Thyroid gland (tissue), 4 donors: ENCODE results near the gene ACOX3. TPM values are rescaled to one million over a fixed set of nuclear protein-coding genes. Genes with fewer than 3 reads are reported as not detected.
A peak's percentile ranks its signal among the peaks of the same experiment; 100 is the strongest.

Experiments used
- DNase-seq, 2 donors: peaks; one replicate each; pipeline ENCODE4 v3.0.0-alpha.2; 2019
- H3K27ac ChIP-seq, 3 donors: fragments of 200-600 bp; sonication (generic); 1 replicate in 2 of 3; 2 replicates in 1 of 3; pipeline ENCODE4 v1.5.1; 2016 to 2019; ENCODE audit warnings: mild to moderate bottlenecking in 1 of 3, moderate library complexity in 1 of 3
- H3K27me3 ChIP-seq: fragments of 200-600 bp; sonication (generic); one replicate; pipeline ENCODE4 v1.5.1; 2019
- H3K36me3 ChIP-seq, 2 donors: fragments of 200-600 bp; sonication (generic); one replicate each; pipeline ENCODE4 v1.5.1; 2016 to 2019
- H3K4me1 ChIP-seq, 2 donors: fragments of 200-600 bp; sonication (generic); one replicate each; pipeline ENCODE4 v1.5.1; 2017 to 2019
- H3K4me3 ChIP-seq, 3 donors: fragments of 200-600 bp; sonication (generic); replicated peaks in 1 of 3; 1 replicate in 2 of 3; 2 replicates in 1 of 3; pipeline ENCODE4 v1.5.1; 2016; ENCODE audit warnings: mild to moderate bottlenecking in 1 of 3
- H3K9me3 ChIP-seq: fragments of 200-600 bp; sonication (generic); one replicate; pipeline ENCODE4 v1.5.1; 2017
- POLR2A ChIP-seq, 2 donors: fragments of 450-650 bp; IDR thresholded peaks; one replicate each; pipeline ENCODE4 v1.6.1; 2017; ENCODE audit warnings: antibody characterized with exemption in 2 of 2, mild to moderate bottlenecking in 2 of 2, moderate library complexity in 1 of 2
- WGBS, 2 donors: methylation state at CpG; one replicate each; pipeline ENCODE4 v1.1.5; 2017; 5-methylcytosine and 5-hydroxymethylcytosine counted together
- intact Hi-C: fragments of 100-400 bp; cut with DNase I; formaldehyde crosslinking; loops from one replicate; pipeline ENCODE4 v1.15.1; 2023
- total RNA-seq, 4 donors: library from RNA; depleted of rRNA; stranded (reverse); fragments of >200 nt; gene quantifications; one replicate each; pipeline ENCODE4 v1.2.3, GENCODE V29; 2016
- TF ChIP-seq, protein P1 (sequence below), 6 experiments: fragments of 200-600 bp in 3 of 6; fragments of 450-650 bp in 3 of 6; sonication (generic) in 3 of 6; IDR thresholded peaks; one replicate each; pipeline ENCODE4 v1.5.1; 2016 to 2019; ENCODE audit warnings: antibody characterized with exemption in 6 of 6, mild to moderate bottlenecking in 2 of 6, inconsistent platforms in 1 of 6, moderate library complexity in 1 of 6

Gene ACOX3
- total RNA-seq, 4 donors from 2014 or later = 28.2 to 61.8 (median 47.7) TPM

DNA sequence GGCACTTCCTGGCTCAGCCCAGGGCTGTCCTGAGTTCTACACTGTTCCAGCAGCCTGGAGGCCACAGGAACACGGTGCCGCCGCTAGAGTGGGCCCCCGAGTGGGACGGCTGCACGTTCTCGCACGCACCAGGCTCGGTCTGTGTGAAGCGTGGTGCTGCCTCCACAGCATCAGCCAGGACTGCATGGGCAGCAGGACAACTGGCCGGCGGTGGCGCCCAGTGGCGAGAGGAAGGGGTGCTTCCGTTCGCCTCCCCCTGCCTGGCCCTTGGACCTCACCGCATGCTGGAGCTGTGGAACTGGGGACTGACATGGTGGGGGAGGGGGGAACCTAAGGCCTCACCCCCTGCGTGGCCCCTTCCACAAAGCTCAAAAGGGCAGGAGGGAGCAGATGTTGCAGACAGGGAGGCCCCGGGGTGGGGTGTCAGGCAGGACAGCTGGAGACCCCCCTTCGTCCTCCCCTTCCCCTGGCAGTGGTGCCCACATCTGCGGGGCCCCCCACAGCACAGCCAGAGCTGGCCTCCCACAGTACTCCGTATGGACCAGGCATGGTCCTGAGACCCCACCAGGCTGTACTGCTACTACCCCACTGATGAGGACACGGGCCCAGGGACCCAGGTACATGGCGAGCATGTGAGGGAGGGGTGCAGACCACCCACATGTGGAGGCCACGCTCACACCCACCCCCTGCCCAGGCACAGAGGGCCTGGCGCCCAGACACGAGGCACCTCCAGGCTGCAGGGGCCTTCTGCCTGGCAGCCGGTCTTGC, 58.5 kb downstream of the ACOX3 start:
- H3K27ac ChIP-seq = peak overlapping the region in 1 of 3 donors; percentile 43
- H3K36me3 ChIP-seq = peaks cover 5 to 7% of the 10 kb centered on the region in 2 donors
- no peak overlapping the region for H3K4me3 ChIP-seq
- intact Hi-C loops = no loop called here
- no peak for DNase-seq
- no peaks in the 10 kb centered on the region for H3K27me3 ChIP-seq
- peaks cover 13 to 15% of the 10 kb centered on the region in 2 donors for H3K4me1 ChIP-seq
- H3K9me3 ChIP-seq = no peaks in the 10 kb centered on the region
- no peak for TF ChIP-seq POLR2A (IDR thresholded peaks at IDR 0.05)
- TF ChIP-seq, protein P1, sequence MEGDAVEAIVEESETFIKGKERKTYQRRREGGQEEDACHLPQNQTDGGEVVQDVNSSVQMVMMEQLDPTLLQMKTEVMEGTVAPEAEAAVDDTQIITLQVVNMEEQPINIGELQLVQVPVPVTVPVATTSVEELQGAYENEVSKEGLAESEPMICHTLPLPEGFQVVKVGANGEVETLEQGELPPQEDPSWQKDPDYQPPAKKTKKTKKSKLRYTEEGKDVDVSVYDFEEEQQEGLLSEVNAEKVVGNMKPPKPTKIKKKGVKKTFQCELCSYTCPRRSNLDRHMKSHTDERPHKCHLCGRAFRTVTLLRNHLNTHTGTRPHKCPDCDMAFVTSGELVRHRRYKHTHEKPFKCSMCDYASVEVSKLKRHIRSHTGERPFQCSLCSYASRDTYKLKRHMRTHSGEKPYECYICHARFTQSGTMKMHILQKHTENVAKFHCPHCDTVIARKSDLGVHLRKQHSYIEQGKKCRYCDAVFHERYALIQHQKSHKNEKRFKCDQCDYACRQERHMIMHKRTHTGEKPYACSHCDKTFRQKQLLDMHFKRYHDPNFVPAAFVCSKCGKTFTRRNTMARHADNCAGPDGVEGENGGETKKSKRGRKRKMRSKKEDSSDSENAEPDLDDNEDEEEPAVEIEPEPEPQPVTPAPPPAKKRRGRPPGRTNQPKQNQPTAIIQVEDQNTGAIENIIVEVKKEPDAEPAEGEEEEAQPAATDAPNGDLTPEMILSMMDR (IDR thresholded peaks at IDR 0.05) = no peak
- 92 to 94% methylated on average over 5 to 11 of the region's 28 CpGs for WGBS, 2 donors

DNA sequence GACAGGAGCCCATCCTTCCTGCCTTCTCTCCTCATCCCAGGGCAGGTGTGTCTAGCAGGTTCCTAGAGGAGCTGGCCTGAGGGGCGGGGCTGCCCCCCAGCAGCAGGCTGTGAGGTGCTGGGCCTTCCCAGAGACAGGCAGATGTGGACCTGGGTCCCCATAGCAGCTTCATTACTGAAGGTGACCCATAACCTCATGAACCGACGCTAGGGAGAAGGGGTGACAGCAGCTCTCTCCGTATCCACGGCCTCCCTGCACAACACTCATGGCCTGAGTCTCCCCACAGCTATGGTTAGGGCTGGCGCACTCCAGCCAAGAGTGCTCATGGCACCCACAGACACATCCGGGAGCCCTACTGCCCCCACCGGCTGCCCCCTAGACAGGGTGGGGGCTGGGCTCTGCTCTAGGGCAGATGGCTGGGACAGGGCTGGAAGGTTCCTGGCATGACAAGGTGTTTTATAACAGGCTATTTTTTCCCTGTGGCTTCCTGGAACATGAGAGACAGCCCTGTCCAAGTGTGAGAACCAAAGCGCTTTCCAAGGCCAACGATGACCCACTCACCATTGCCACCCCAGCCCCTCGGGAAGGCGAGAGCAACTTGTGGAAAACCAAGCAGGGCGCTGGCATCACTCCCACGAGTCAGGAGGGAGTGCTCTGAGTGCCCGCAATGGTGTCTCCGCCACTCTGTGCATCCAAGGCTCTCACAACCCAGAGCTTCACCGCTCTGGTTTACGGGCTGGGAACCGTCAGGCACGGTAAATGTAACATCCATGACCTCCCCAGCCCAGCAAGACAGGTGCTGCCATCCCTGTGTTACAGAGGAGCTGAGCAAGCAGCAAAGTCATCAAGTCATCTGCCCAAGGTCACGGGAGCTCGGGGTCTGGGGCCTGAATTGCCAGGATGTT, 59.8 kb downstream of the ACOX3 start:
- DNase-seq = no peak
- intact Hi-C loops = no loop called here
- Histone ChIP-seq H3K36me3 (peaks cover 0 to 4% of the 10 kb centered on the region in 2 donors), H3K4me1 (peaks cover 13 to 15% of the 10 kb centered on the region in 2 donors), H3K9me3 (no peaks in the 10 kb centered on the region), H3K27me3 (no peaks in the 10 kb centered on the region), H3K4me3 (no peak overlapping the region), H3K27ac (no peak overlapping the region)
- no peak for TF ChIP-seq POLR2A (IDR thresholded peaks at IDR 0.05)
- TF ChIP-seq, protein P1 (IDR thresholded peaks at IDR 0.05) = no peak
- WGBS, 2 donors = 96% methylated on average over 14 to 18 of the region's 22 CpGs

DNA sequence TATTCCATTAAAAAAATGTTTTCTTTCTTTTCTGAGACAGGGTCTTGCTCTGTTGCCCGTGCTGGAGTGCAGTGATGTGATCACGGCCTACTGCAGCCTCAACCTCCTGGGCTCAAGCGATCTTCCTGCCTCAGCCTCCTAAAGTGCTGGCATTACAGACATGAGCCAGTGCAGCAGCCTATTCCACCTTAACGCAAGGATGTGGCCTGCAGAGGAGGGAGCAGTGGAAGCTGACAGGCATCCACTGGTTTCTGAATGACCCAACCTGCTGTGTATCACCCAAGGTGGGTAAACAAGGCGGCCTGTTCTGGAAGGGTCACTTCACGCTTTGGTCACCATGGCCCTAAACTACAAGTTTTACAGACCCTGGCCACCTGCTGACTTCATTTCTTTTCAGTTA, 60.8 kb downstream of the ACOX3 start:
- 96% methylated on average over 6 of the region's 6 CpGs for whole genome bisulfite sequencing, 2 donors
- no peak overlapping the region for H3K4me3 ChIP-seq
- H3K4me1 ChIP-seq = peaks cover 13 to 15% of the 10 kb centered on the region in 2 donors
- H3K9me3 ChIP-seq = no peaks in the 10 kb centered on the region
- H3K27me3 ChIP-seq = no peaks in the 10 kb centered on the region
- peaks cover 0 to 4% of the 10 kb centered on the region in 2 donors for H3K36me3 ChIP-seq
- DNase-seq = no peak
- TF ChIP-seq, protein P1 (IDR thresholded peaks at IDR 0.05) = no peak
- TF ChIP-seq POLR2A (IDR thresholded peaks at IDR 0.05) = no peak
- intact Hi-C loops = no loop called here
- H3K27ac ChIP-seq = no peak overlapping the region

DNA sequence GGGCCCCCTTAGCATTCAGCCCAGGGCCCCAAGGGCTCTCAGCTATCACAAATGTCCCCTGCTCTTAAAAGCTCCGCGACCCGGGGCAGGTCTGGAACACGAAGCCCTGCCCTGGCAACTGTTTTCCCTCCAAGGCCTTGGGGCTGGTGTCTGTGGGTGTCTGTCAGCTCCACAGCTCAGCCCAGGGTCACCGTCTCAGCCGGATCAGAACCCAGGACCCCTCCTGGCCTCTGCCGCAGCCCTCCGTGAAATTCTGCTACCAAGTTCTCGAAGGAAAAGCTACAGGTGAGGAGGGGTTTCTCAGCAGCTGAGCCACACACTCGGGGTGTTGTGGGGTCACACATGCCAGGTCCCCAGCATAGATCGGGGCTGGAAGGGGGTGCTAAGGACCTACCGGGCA, 61.2 kb downstream of the ACOX3 start:
- no peaks in the 10 kb centered on the region for H3K9me3 ChIP-seq
- intact Hi-C loops = no loop called here
- H3K36me3 ChIP-seq = peaks cover 0 to 4% of the 10 kb centered on the region in 2 donors
- peaks cover 13 to 14% of the 10 kb centered on the region in 2 donors for H3K4me1 ChIP-seq
- 87 to 91% methylated on average over 6 to 12 of the region's 12 CpGs for WGBS, 2 donors
- no peak overlapping the region for H3K27ac ChIP-seq
- H3K4me3 ChIP-seq = no peak overlapping the region
- no peak for DNase-seq
- no peaks in the 10 kb centered on the region for H3K27me3 ChIP-seq
- no peak for TF ChIP-seq POLR2A (IDR thresholded peaks at IDR 0.05)
- TF ChIP-seq, protein P1 (IDR thresholded peaks at IDR 0.05) = no peak
